Kidney epithelial cell (primary cell): ENCODE data around the gene APOC3. TPM values are rescaled to one million over a fixed set of nuclear protein-coding genes. Genes with fewer than 3 reads are reported as not detected.

ENCODE experiments used
- DNase-seq: peaks from one replicate; pipeline ENCODE4 v3.0.0-alpha.2; 2010; ENCODE audit warnings: low read depth
- H3K27me3 ChIP-seq: 2 replicates; pipeline ENCODE4 v1.6.0; 2011; ENCODE audit warnings: low read length; ENCODE audit not compliant: control insufficient read depth, insufficient read depth
- H3K36me3 ChIP-seq: 2 replicates; pipeline ENCODE4 v1.5.1; 2011; ENCODE audit warnings: low read length; ENCODE audit not compliant: control insufficient read depth, insufficient read depth
- H3K4me3 ChIP-seq: 2 replicates; pipeline ENCODE4 v1.5.1; 2011; ENCODE audit warnings: low read depth, mild to moderate bottlenecking, control low read depth, low read length
- CTCF ChIP-seq: IDR thresholded peaks from 2 replicates; pipeline ENCODE4 v1.5.1; 2011; ENCODE audit warnings: mild to moderate bottlenecking, moderate library complexity, low read length, control low read depth, inconsistent platforms; ENCODE audit not compliant: insufficient read depth, poor library complexity, severe bottlenecking
- total RNA-seq: library from RNA; depleted of rRNA; stranded (reverse); fragments of >200 nt; gene quantifications from 2 replicates; pipeline ENCODE4 v1.2.3, GENCODE V29; 2015

Gene APOC3
- total RNA-seq, 1 donor from 2014 or later, result not detected

GRCh38 chr11:116813781-116814471, 15.8 kb upstream of the APOC3 start:
- Histone ChIP-seq H3K36me3 (no peaks in the 10 kb centered on the region), H3K27me3 (no peaks in the 10 kb centered on the region), H3K4me3 (no peak overlapping the region)
- no peak for TF ChIP-seq CTCF
- no peak for DNase-seq

DNA sequence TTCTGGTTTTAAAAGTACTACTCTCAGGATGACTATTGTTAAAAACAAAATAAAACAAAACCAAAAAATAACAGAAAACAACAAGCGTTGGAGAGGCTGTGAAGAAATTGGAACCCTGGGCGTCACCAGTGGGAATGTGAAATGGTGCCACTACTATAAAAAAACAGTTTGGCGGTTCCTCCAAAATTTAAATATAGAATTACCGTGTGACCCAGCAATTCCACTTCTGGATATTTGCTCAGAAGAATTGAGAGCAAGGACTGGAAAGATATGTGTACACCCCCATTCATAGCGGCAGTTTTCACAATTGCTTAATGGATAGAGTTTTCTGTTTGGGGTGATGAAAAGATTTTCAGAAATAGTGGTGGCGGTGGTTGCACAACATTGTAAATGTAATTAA, 15.2 kb upstream of the APOC3 start:
- H3K36me3 ChIP-seq, result no peaks in the 10 kb centered on the region
- H3K4me3 ChIP-seq, result no peak overlapping the region
- TF ChIP-seq CTCF, result no peak
- H3K27me3 ChIP-seq, result no peaks in the 10 kb centered on the region
- DNase-seq, result no peak

DNA sequence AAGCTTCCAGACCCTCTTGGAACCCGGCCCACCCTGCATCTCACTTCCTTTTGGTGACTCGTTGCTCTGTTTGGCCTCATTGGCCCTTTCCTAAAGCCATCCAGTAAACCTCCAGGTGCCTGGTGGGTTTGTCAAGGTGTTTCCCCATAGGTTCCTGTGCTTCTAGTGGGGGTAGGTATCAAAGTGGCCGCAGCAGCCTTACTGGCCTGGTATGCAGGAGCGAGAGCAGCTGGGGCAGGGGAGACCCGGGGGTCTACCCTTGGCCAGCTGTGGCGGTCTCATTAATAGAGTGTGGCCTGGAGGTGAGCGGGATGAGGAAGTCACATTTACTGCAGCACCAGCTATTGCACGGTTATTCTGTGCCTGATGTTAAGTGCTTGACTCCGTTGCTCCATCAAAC, 10.7 kb upstream of the APOC3 start:
- H3K4me3 ChIP-seq, result no peak overlapping the region
- no peak for TF ChIP-seq CTCF
- no peak for DNase-seq

DNA sequence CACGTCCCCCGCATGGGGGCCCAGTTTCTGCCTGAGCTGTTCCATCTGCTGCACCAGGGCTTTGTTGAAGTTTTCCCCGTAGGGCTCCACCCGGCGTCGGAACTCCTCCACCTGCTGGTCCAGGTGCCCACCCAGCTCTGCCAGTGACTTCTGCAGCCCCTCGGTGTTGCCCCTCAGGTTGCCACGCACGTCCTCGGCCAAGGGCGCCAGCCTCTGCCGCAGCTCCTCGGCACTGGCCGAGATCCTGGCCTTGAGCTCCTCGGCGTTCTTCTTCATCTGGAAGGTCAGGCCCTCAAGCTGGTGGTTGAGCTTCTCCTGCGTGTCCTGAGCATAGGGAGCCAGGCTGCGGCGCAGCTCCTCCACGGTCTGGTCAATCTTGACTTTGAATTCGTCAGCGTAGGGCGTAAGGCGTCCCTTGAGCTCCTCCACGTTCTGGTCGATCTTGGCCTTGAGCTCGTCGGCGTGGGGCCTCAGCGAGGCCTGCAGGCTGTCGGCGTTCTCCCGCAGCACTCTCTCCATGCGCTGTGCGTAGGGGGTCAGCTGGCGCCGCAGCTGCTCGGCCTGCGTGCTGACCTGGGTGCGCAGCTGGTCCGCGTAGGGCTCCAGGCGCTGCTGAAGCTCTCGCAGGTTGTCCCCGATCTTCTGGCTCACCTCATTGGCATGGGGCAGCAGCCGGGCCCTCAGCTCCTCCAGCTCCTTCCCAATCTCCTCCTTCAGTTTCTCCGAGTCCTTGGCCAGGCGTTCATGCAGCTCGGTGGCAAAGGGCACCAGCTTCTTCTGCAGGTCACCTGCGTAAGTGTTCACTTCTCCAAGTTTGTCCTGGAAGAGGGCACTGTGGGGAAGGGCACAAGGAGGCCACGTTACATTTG, 8.4 kb upstream of the APOC3 start:
- H3K4me3 ChIP-seq, result no peak overlapping the region
- no peak for DNase-seq
- no peak for TF ChIP-seq CTCF
- H3K27me3 ChIP-seq, result peaks cover 2% of the 10 kb centered on the region
- no peaks in the 10 kb centered on the region for H3K36me3 ChIP-seq

More for the DNA sequence above, 10.7 kb upstream of the APOC3 start:
- no peaks in the 10 kb centered on the region for H3K27me3 ChIP-seq
- H3K36me3 ChIP-seq, result no peaks in the 10 kb centered on the region

GRCh38 chr11:116822575-116822974, 7.1 kb upstream of the APOC3 start:
- no peak overlapping the region for H3K4me3 ChIP-seq
- H3K36me3 ChIP-seq, result no peaks in the 10 kb centered on the region
- H3K27me3 ChIP-seq, result peaks cover 4% of the 10 kb centered on the region
- TF ChIP-seq CTCF, result no peak
- no peak for DNase-seq
